Measurements from ENCODE around the gene SHROOM3. TPM values are rescaled to one million over a fixed set of nuclear protein-coding genes. Genes with fewer than 3 reads are reported as not detected.

The SHROOM3 gene
- total and polyA plus RNA-seq, 8 donors, result 6.1 to 212 (median 77.6) TPM

GRCh38 chr4:76615999-76616398 lies 181.0 kb downstream of the SHROOM3 start:
- Histone ChIP-seq H3K4me3 (no peak overlapping the region), H3K36me3 (no peaks in the 10 kb centered on the region), H3K9me3 (no peaks in the 10 kb centered on the region), H3K4me1 (peaks cover 5 to 43% (median 14%) of the 10 kb centered on the region in 4 donors), H3K27me3 (no peaks in the 10 kb centered on the region), H3K27ac (no peak overlapping the region)
- 65 to 86% (median 77%) methylated on average over 3 of the region's 3 CpGs for WGBS, 5 donors
- DNase-seq, result no peak
- intact Hi-C loops (cut with DNase I; ENCODE audit: low total_unique reads), result no loop called here
- no peak for TF ChIP-seq POLR2AphosphoS5 (IDR thresholded peaks at IDR 0.05)
- TF ChIP-seq POLR2A (IDR thresholded peaks at IDR 0.05), result no peak
- no peak for TF ChIP-seq EP300 (IDR thresholded peaks at IDR 0.05)
- no peak for TF ChIP-seq CTCF (IDR thresholded peaks at IDR 0.05)

GRCh38 chr4:76616526-76616925 lies 181.5 kb downstream of the SHROOM3 start:
- Histone ChIP-seq H3K9me3 (no peaks in the 10 kb centered on the region), H3K4me3 (no peak overlapping the region), H3K36me3 (no peaks in the 10 kb centered on the region), H3K27me3 (no peaks in the 10 kb centered on the region), H3K4me1 (peaks cover 5 to 43% (median 14%) of the 10 kb centered on the region in 4 donors), H3K27ac (no peak overlapping the region)
- WGBS, 5 donors, result 91 to 98% (median 95%) methylated on average over 2 of the region's 2 CpGs
- intact Hi-C loops (cut with DNase I; ENCODE audit: low total_unique reads), result no loop called here
- DNase-seq, result no peak
- TF ChIP-seq CTCF (IDR thresholded peaks at IDR 0.05), result no peak
- TF ChIP-seq POLR2AphosphoS5 (IDR thresholded peaks at IDR 0.05), result no peak
- no peak for TF ChIP-seq EP300 (IDR thresholded peaks at IDR 0.05)
- no peak for TF ChIP-seq POLR2A (IDR thresholded peaks at IDR 0.05)

GRCh38 chr4:76620723-76621468 lies 185.9 kb downstream of the SHROOM3 start:
- Histone ChIP-seq H3K9me3 (no peaks in the 10 kb centered on the region), H3K27me3 (no peaks in the 10 kb centered on the region), H3K36me3 (no peaks in the 10 kb centered on the region), H3K27ac (peak overlapping the region; percentile 75 to 87 (median 86)), H3K4me3 (no peak overlapping the region), H3K4me1 (peaks cover 13 to 56% (median 39%) of the 10 kb centered on the region in 4 donors)
- 42 to 63% (median 59%) methylated on average over 4 of the region's 4 CpGs for WGBS, 5 donors
- DNase-seq, result peak; percentile 37 to 45
- peak in 2 of 3 donors; percentile 7 to 24 for TF ChIP-seq POLR2AphosphoS5 (IDR thresholded peaks at IDR 0.05)
- TF ChIP-seq CTCF (IDR thresholded peaks at IDR 0.05), result no peak
- intact Hi-C loops (cut with DNase I; ENCODE audit: low total_unique reads), result no loop called here

- peak overlapping the region; percentile 75 to 87 (median 84) for H3K27ac ChIP-seq
- H3K4me3 ChIP-seq, result no peak overlapping the region
- DNase-seq, result peak; percentile 65 to 74
Measured at GRCh38 chr4:76622126-76622525, 187.1 kb downstream of the SHROOM3 start.

GRCh38 chr4:76622717-76623116 lies 187.7 kb downstream of the SHROOM3 start:
- peaks cover 13 to 64% (median 39%) of the 10 kb centered on the region in 4 donors for H3K4me1 ChIP-seq
- H3K9me3 ChIP-seq, result no peaks in the 10 kb centered on the region
- no peak overlapping the region for H3K4me3 ChIP-seq
- no peak for TF ChIP-seq CTCF (IDR thresholded peaks at IDR 0.05)
- TF ChIP-seq POLR2A (IDR thresholded peaks at IDR 0.05), result no peak
- intact Hi-C loops (cut with DNase I; ENCODE audit: low total_unique reads), result no loop called here
- 17 to 39% (median 29%) methylated on average over 1 of the region's 1 CpG for WGBS, 5 donors
- H3K27me3 ChIP-seq, result no peaks in the 10 kb centered on the region
- DNase-seq, result no peak
- H3K36me3 ChIP-seq, result no peaks in the 10 kb centered on the region
- H3K27ac ChIP-seq, result peak overlapping the region; percentile 33 to 87 (median 75)

More at GRCh38 chr4:76622126-76622525, 187.1 kb downstream of the SHROOM3 start:
- intact Hi-C loops (cut with DNase I; ENCODE audit: low total_unique reads), result no loop called here
- WGBS, 5 donors, result 22 to 45% (median 32%) methylated on average over 4 of the region's 4 CpGs
- H3K4me1 ChIP-seq, result peaks cover 13 to 64% (median 39%) of the 10 kb centered on the region in 4 donors
- no peaks in the 10 kb centered on the region for H3K36me3 ChIP-seq
- H3K9me3 ChIP-seq, result no peaks in the 10 kb centered on the region
- H3K27me3 ChIP-seq, result no peaks in the 10 kb centered on the region
- TF ChIP-seq EP300 (IDR thresholded peaks at IDR 0.05) (no peak), POLR2AphosphoS5 (IDR thresholded peaks at IDR 0.05) (peak in 2 of 3 donors; percentile 40 to 43)

All from stomach (tissue), 9 donors.